BLaER1 treated with 17β-estradiol and CSF1 and Interleukin-3, amounts not matched to agents 10 nM and 100 nM (cell line): ENCODE measurements around the gene SPN.
"Not testable (repeated sequence)": the region's sequence is repeated elsewhere in the genome, so short reads cannot be mapped to it uniquely, and the experiment has no call there.

Experiments
- H3K27ac ChIP-seq, 11 experiments: shearing (Covaris generic); formaldehyde crosslinking; 2 replicates each; pipeline ENCODE4 v1.8.1; 2022
- H3K27me3 ChIP-seq, 11 experiments: shearing (Covaris generic); formaldehyde crosslinking; 2 replicates each; pipeline ENCODE4 v1.8.1; 2022
- H3K36me3 ChIP-seq, 11 experiments: shearing (Covaris generic); formaldehyde crosslinking; 2 replicates each; pipeline ENCODE4 v1.8.1; 2022
- H3K4me1 ChIP-seq, 10 experiments: shearing (Covaris generic); formaldehyde crosslinking; 2 replicates each; pipeline ENCODE4 v1.8.1; 2022
- H3K4me2 ChIP-seq, 11 experiments: shearing (Covaris generic); formaldehyde crosslinking; 2 replicates each; pipeline ENCODE4 v1.8.1; 2022
- H3K4me3 ChIP-seq, 10 experiments: shearing (Covaris generic); formaldehyde crosslinking; 2 replicates each; pipeline ENCODE4 v1.8.1; 2022
- H3K9ac ChIP-seq, 11 experiments: shearing (Covaris generic); formaldehyde crosslinking; 2 replicates each; pipeline ENCODE4 v1.8.1; 2022
- H3K9me3 ChIP-seq, 11 experiments: shearing (Covaris generic); formaldehyde crosslinking; replicated peaks in 1 of 11; 2 replicates each; pipeline ENCODE4 v1.8.1; 2022
- H4K20me1 ChIP-seq, 11 experiments: shearing (Covaris generic); formaldehyde crosslinking; 2 replicates each; pipeline ENCODE4 v1.8.1; 2022
- Cebpa-rat ChIP-seq, 11 experiments: shearing (Covaris generic); IDR thresholded peaks; 2 replicates each; pipeline ENCODE4 v1.8.1; 2022

SPN gene

GRCh38 chr16:29656688-29657523 lies 6.1 kb upstream of the SPN start:
- no peak for TF ChIP-seq Cebpa-rat (IDR thresholded peaks at IDR 0.05)
- H3K4me2 ChIP-seq = peak overlapping the region in 8 of 11 experiments; percentile 1 to 50 (median 29); a peak in 9 of 22 replicates
- no peaks in the 10 kb centered on the region for H3K36me3 ChIP-seq
- H3K4me1 ChIP-seq = peaks cover 38 to 81% (median 68%) of the 10 kb centered on the region in 10 experiments
- no peak overlapping the region for H3K4me3 ChIP-seq
- H4K20me1 ChIP-seq = no peaks in the 10 kb centered on the region
- H3K9me3 ChIP-seq = no peaks in the 10 kb centered on the region
- no peak overlapping the region for H3K27ac ChIP-seq
- H3K27me3 ChIP-seq = no peaks in the 10 kb centered on the region
- no peak overlapping the region for H3K9ac ChIP-seq

GRCh38 chr16:29658705-29659104 lies 4.3 kb upstream of the SPN start:
- H3K36me3 ChIP-seq = no peaks in the 10 kb centered on the region
- H3K27me3 ChIP-seq = no peaks in the 10 kb centered on the region
- TF ChIP-seq Cebpa-rat (IDR thresholded peaks at IDR 0.05) = no peak
- H4K20me1 ChIP-seq = peaks cover 0 to 6% (median 2%) of the 10 kb centered on the region in 11 experiments; a peak in 8 of 22 replicates
- H3K27ac ChIP-seq = no peak overlapping the region
- no peaks in the 10 kb centered on the region for H3K9me3 ChIP-seq
- H3K4me1 ChIP-seq = peaks cover 39 to 79% (median 66%) of the 10 kb centered on the region in 10 experiments
- peak overlapping the region in 6 of 11 experiments; percentile 12 to 60 (median 30); a peak in 5 of 22 replicates for H3K4me2 ChIP-seq
- no peak overlapping the region for H3K4me3 ChIP-seq
- no peak overlapping the region for H3K9ac ChIP-seq

- H3K27me3 ChIP-seq = no peaks in the 10 kb centered on the region
- peak overlapping the region; percentile 50 to 93 (median 86); a peak in 19 of 22 replicates for H3K9ac ChIP-seq
- H3K4me1 ChIP-seq = peaks cover 55 to 85% (median 67%) of the 10 kb centered on the region in 10 experiments
- TF ChIP-seq Cebpa-rat (IDR thresholded peaks at IDR 0.05) = no peak
- peaks cover 6 to 40% (median 28%) of the 10 kb centered on the region in 11 experiments; a peak in 18 of 22 replicates for H4K20me1 ChIP-seq
- peaks cover 0 to 22% (median 0%) of the 10 kb centered on the region in 11 experiments; a peak in 7 of 22 replicates for H3K36me3 ChIP-seq
- H3K4me3 ChIP-seq = peak overlapping the region; percentile 65 to 92 (median 87)
- peak overlapping the region; percentile 23 to 96 (median 91); a peak in 20 of 22 replicates for H3K27ac ChIP-seq
- peak overlapping the region; percentile 96 to 100 (median 99) for H3K4me2 ChIP-seq
- no peaks in the 10 kb centered on the region for H3K9me3 ChIP-seq
Observed at GRCh38 chr16:29662000-29662728, 883 bp upstream of the SPN start.

GRCh38 chr16:29662729-29663015 lies 375 bp upstream of the SPN start:
- Histone ChIP-seq H3K36me3 (peaks cover 0 to 26% (median 4%) of the 10 kb centered on the region in 11 experiments; a peak in 13 of 22 replicates), H3K4me2 (peak overlapping the region; percentile 96 to 100 (median 99)), H3K4me3 (peak overlapping the region; percentile 65 to 92 (median 87)), H3K9me3 (no peaks in the 10 kb centered on the region), H3K4me1 (peaks cover 60 to 88% (median 70%) of the 10 kb centered on the region in 10 experiments), H3K27ac (peak overlapping the region; percentile 23 to 96 (median 91); a peak in 20 of 22 replicates), H4K20me1 (peaks cover 11 to 45% (median 33%) of the 10 kb centered on the region in 11 experiments; a peak in 18 of 22 replicates), H3K9ac (peak overlapping the region; percentile 50 to 93 (median 86); a peak in 20 of 22 replicates), H3K27me3 (no peaks in the 10 kb centered on the region)
- TF ChIP-seq Cebpa-rat (IDR thresholded peaks at IDR 0.05) = no peak

- Histone ChIP-seq H4K20me1 (peaks cover 22 to 56% (median 44%) of the 10 kb centered on the region in 11 experiments; a peak in 18 of 22 replicates), H3K9ac (peak overlapping the region; percentile 81 to 93 (median 86)), H3K9me3 (no peaks in the 10 kb centered on the region), H3K4me3 (peak overlapping the region; percentile 65 to 92 (median 87)), H3K4me1 (peaks cover 66 to 96% (median 76%) of the 10 kb centered on the region in 10 experiments), H3K27ac (peak overlapping the region; percentile 76 to 96 (median 91)), H3K4me2 (peak overlapping the region; percentile 96 to 100 (median 99)), H3K27me3 (no peaks in the 10 kb centered on the region), H3K36me3 (peaks cover 0 to 36% (median 15%) of the 10 kb centered on the region in 11 experiments; a peak in 15 of 22 replicates)
- no peak for TF ChIP-seq Cebpa-rat (IDR thresholded peaks at IDR 0.05)
Observed at GRCh38 chr16:29663807-29664090, 702 bp downstream of the SPN start.

GRCh38 chr16:29664091-29664921 lies 1.3 kb downstream of the SPN start:
- Histone ChIP-seq H3K4me3 (peak overlapping the region; percentile 65 to 92 (median 87)), H3K9ac (peak overlapping the region; percentile 81 to 93 (median 86)), H3K27me3 (no peaks in the 10 kb centered on the region), H3K27ac (peak overlapping the region; percentile 76 to 96 (median 91); a peak in 21 of 22 replicates), H3K4me1 (peaks cover 60 to 93% (median 74%) of the 10 kb centered on the region in 10 experiments), H3K4me2 (peak overlapping the region; percentile 96 to 100 (median 99)), H4K20me1 (peaks cover 24 to 61% (median 48%) of the 10 kb centered on the region in 11 experiments; a peak in 18 of 22 replicates), H3K9me3 (no peaks in the 10 kb centered on the region), H3K36me3 (peaks cover 0 to 42% (median 20%) of the 10 kb centered on the region in 11 experiments; a peak in 16 of 22 replicates)
- TF ChIP-seq Cebpa-rat (IDR thresholded peaks at IDR 0.05) = no peak

- Histone ChIP-seq H3K9me3 (no peaks in the 10 kb centered on the region), H3K4me1 (peaks cover 62 to 93% (median 79%) of the 10 kb centered on the region in 10 experiments), H3K36me3 (peaks cover 0 to 50% (median 26%) of the 10 kb centered on the region in 11 experiments; a peak in 19 of 22 replicates), H4K20me1 (peaks cover 25 to 72% (median 60%) of the 10 kb centered on the region in 11 experiments; a peak in 18 of 22 replicates), H3K27ac (peak overlapping the region; percentile 7 to 96 (median 91); a peak in 21 of 22 replicates), H3K27me3 (no peaks in the 10 kb centered on the region), H3K4me2 (peak overlapping the region; percentile 96 to 100 (median 99)), H3K9ac (peak overlapping the region; percentile 81 to 93 (median 86)), H3K4me3 (peak overlapping the region; percentile 65 to 92 (median 87))
- TF ChIP-seq Cebpa-rat (IDR thresholded peaks at IDR 0.05) = no peak
Observed at GRCh38 chr16:29665294-29666077, 2.4 kb downstream of the SPN start.

- peaks cover 0 to 67% (median 34%) of the 10 kb centered on the region in 11 experiments; a peak in 20 of 22 replicates for H3K36me3 ChIP-seq
- H3K9ac ChIP-seq = peak overlapping the region in 9 of 11 experiments; percentile 81 to 93 (median 88); a peak in 17 of 22 replicates
- peaks cover 56 to 94% (median 77%) of the 10 kb centered on the region in 10 experiments for H3K4me1 ChIP-seq
- H3K9me3 ChIP-seq, H3K27me3 ChIP-seq: not testable (repeated sequence)
- H3K27ac ChIP-seq = peak overlapping the region in 9 of 11 experiments; percentile 80 to 96 (median 92); a peak in 17 of 22 replicates
- peaks cover 25 to 90% (median 74%) of the 10 kb centered on the region in 11 experiments; a peak in 18 of 22 replicates for H4K20me1 ChIP-seq
- H3K4me3 ChIP-seq = peak overlapping the region in 9 of 10 experiments; percentile 65 to 92 (median 88); a peak in 16 of 20 replicates
- peak overlapping the region; percentile 96 to 100 (median 99) for H3K4me2 ChIP-seq
Observed at GRCh38 chr16:29667322-29667610, 4.2 kb downstream of the SPN start.
